ENCODE measurements around the gene DAZ4.
"Not testable (repeated sequence)": the region's sequence is repeated elsewhere in the genome, so short reads cannot be mapped to it uniquely, and the experiment has no call there.

- not testable (repeated sequence) for TF ChIP-seq CTCF (IDR thresholded peaks at IDR 0.05 in 2 of 3, conservative IDR thresholded peaks at IDR 0.05 in 1 of 3; ENCODE audit: insufficient read depth in 2 of 3, low read depth in 1 of 3, low read length in 3 of 3); RAD51 (IDR thresholded peaks at IDR 0.05; ENCODE audit: borderline replicate concordance, low read depth)
Observed at GRCh38 chrY:24813293-24813692, 20.4 kb upstream of the DAZ4 start, which contains the start of gene DAZ3.

Measured in K562 (cell line).